Suprapubic skin (tissue), 3 donors: ENCODE measurements around the gene AGAP1.

Experiments used
- EP300 ChIP-seq: sonication (generic); formaldehyde crosslinking; IDR thresholded peaks from one replicate; pipeline ENCODE4 v1.6.1; 2017; ENCODE audit warnings: antibody characterized with exemption
- TF ChIP-seq, protein P1 (sequence below), 2 donors: fragments of 200-600 bp in 1 of 2; fragments of 450-650 bp in 1 of 2; sonication (generic) in 1 of 2; IDR thresholded peaks; one replicate each; pipeline ENCODE4 v1.5.1; 2016 to 2019; ENCODE audit warnings: antibody characterized with exemption in 2 of 2, mild to moderate bottlenecking in 1 of 2, moderate library complexity in 1 of 2

DNA sequence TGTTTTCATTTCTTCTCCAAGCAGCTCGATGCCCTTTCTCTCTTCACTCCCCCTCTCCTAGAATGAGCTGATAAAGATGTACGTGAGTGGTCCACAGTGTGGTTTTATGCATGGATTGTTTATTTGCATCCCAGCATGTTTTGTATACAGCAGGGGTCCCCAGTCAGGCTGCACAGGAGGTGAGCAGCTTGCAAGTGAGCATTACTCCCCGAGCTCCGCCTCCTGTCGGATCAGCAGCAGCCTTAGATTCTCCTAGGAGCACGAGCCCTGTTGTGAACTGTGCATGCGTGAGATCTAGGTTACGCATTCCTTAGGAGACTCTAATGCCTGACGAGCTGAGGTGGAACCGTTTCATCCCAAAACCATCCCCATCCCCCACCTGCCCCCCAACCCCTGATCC lies 262.6 kb downstream of the AGAP1 start:
- no peak for TF ChIP-seq EP300
- TF ChIP-seq, protein P1, sequence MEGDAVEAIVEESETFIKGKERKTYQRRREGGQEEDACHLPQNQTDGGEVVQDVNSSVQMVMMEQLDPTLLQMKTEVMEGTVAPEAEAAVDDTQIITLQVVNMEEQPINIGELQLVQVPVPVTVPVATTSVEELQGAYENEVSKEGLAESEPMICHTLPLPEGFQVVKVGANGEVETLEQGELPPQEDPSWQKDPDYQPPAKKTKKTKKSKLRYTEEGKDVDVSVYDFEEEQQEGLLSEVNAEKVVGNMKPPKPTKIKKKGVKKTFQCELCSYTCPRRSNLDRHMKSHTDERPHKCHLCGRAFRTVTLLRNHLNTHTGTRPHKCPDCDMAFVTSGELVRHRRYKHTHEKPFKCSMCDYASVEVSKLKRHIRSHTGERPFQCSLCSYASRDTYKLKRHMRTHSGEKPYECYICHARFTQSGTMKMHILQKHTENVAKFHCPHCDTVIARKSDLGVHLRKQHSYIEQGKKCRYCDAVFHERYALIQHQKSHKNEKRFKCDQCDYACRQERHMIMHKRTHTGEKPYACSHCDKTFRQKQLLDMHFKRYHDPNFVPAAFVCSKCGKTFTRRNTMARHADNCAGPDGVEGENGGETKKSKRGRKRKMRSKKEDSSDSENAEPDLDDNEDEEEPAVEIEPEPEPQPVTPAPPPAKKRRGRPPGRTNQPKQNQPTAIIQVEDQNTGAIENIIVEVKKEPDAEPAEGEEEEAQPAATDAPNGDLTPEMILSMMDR (IDR thresholded peaks at IDR 0.05) = no peak
